A549 (cell line): Measurements from ENCODE around the gene GMPS. TPM values are rescaled to one million over a fixed set of nuclear protein-coding genes. Genes with fewer than 3 reads are reported as not detected.

Experiments used
- ATAC-seq, 2 experiments: fragments of 200-7000 bp in 1 of 2; fragments of >200 bp in 1 of 2; cut with Nextera tagmentation in 1 of 2; cut with Tn5 transposase in 1 of 2; 3 replicates each; pipeline versions ENCODE4 v1.8.0 to v1.9.1; 2018 to 2020; ENCODE audit warnings: mild to moderate bottlenecking in 1 of 2, moderate library complexity in 1 of 2
- CTCF ChIA-PET: fragments of 300-600 bp; sonication (Branson Sonifier 250); formaldehyde crosslinking; extraction: SDS; loops from one replicate; lab custom pipeline; 2021; ENCODE audit warnings: antibody characterized with exemption, inconsistent platforms; lab: Yijun Ruan, JAX
- POLR2A ChIA-PET: fragments of 350-600 bp; formaldehyde crosslinking; extraction: SDS; loops from one replicate; lab custom pipeline; 2021; ENCODE audit warnings: antibody characterized with exemption, inconsistent platforms; lab: Yijun Ruan, JAX
- DNase-seq, 2 experiments: peaks; one replicate each; pipeline versions ENCODE4 v3.0.0 to v3.0.0-alpha.2; 2011 to 2016; ENCODE audit warnings: low read depth in 1 of 2, low spot score in 1 of 2
- FAIRE-seq: peaks from 2 replicates; lab custom pipeline; 2011; peaks lifted over from hg19 to GRCh38; lab: Jason Lieb, UNC
- H3K27ac ChIP-seq, 2 experiments: fragments of >200 bp; sonication (Bioruptor Twin); formaldehyde crosslinking; 3 replicates each; pipeline ENCODE4 v1.5.1; 2016 to 2017
- H3K4me1 ChIP-seq: fragments of >200 bp; sonication (Bioruptor Twin); formaldehyde crosslinking; 3 replicates; pipeline ENCODE4 v1.6.1; 2016
- H3K4me2 ChIP-seq: fragments of >200 bp; sonication (Bioruptor Twin); formaldehyde crosslinking; 3 replicates; pipeline ENCODE4 v1.6.1; 2016
- H3K4me3 ChIP-seq: fragments of >200 bp; sonication (Bioruptor Twin); formaldehyde crosslinking; 3 replicates; pipeline ENCODE4 v1.5.1; 2016
- H3K9me3 ChIP-seq: fragments of >200 bp; sonication (Bioruptor Twin); formaldehyde crosslinking; 3 replicates; pipeline ENCODE4 v1.6.1; 2016
- BHLHE40 ChIP-seq: IDR thresholded peaks from 2 replicates; pipeline ENCODE4 v1.6.1; 2012; ENCODE audit warnings: low read depth, low read length, inconsistent platforms
- CBX8 ChIP-seq: fragments of 200-600 bp; sonication (generic); IDR thresholded peaks from 2 replicates; pipeline ENCODE4 v1.6.1; 2016
- CHD2 ChIP-seq: fragments of 150-350 bp; IDR thresholded peaks from 2 replicates; pipeline ENCODE4 v1.6.1; 2014; ENCODE audit warnings: low read length; ENCODE audit not compliant: partially characterized antibody
- CHD4 ChIP-seq: fragments of 200-600 bp; sonication (generic); IDR thresholded peaks from 2 replicates; pipeline ENCODE4 v1.6.1; 2016; ENCODE audit warnings: antibody characterized with exemption, mild to moderate bottlenecking, borderline replicate concordance
- CTCF ChIP-seq: fragments of >200 bp; sonication (Bioruptor Twin); formaldehyde crosslinking; IDR thresholded peaks from 3 replicates; pipeline ENCODE4 v1.5.1; 2016
- E2F6 ChIP-seq: IDR thresholded peaks from 2 replicates; pipeline ENCODE4 v1.6.1; 2012; ENCODE audit warnings: low read depth, borderline replicate concordance
- EHF ChIP-seq: fragments of 250-450 bp; sonication (Bioruptor Pico); IDR thresholded peaks from 2 replicates; pipeline ENCODE4 v1.5.0; 2020; ENCODE audit warnings: mild to moderate bottlenecking
- ESRRA ChIP-seq: fragments of 150-350 bp; IDR thresholded peaks from 2 replicates; pipeline ENCODE4 v1.6.1; 2014; ENCODE audit warnings: mild to moderate bottlenecking, low read length, borderline replicate concordance
- FOXS1 ChIP-seq: fragments of 250-450 bp; sonication (Bioruptor Pico); IDR thresholded peaks from 2 replicates; pipeline ENCODE4 v1.5.0; 2020; ENCODE audit warnings: mild to moderate bottlenecking, moderate library complexity
- HOXA7 ChIP-seq: fragments of 250-450 bp; sonication (Bioruptor Pico); IDR thresholded peaks from 2 replicates; pipeline ENCODE4 v1.5.0; 2020; ENCODE audit warnings: mild to moderate bottlenecking, moderate library complexity
- JUN ChIP-seq, 2 experiments: fragments of >200 bp; sonication (Bioruptor Twin); formaldehyde crosslinking; IDR thresholded peaks; 2 replicates in 1 of 2; 3 replicates in 1 of 2; pipeline ENCODE4 v1.6.1; 2016 to 2017
- KDM1A ChIP-seq: fragments of 200-600 bp; sonication (generic); IDR thresholded peaks from 2 replicates; pipeline ENCODE4 v1.6.1; 2016; ENCODE audit warnings: low read depth, mild to moderate bottlenecking
- MAZ ChIP-seq: fragments of 150-350 bp; IDR thresholded peaks from 2 replicates; pipeline ENCODE4 v1.6.1; 2014; ENCODE audit warnings: antibody characterized with exemption, low read depth, low read length, borderline replicate concordance
- NR3C1 ChIP-seq: fragments of >200 bp; sonication (Bioruptor Twin); formaldehyde crosslinking; IDR thresholded peaks from 3 replicates; pipeline ENCODE4 v1.6.1; 2017
- PBX3 ChIP-seq: IDR thresholded peaks from 2 replicates; pipeline ENCODE4 v1.6.1; 2012
- POLR2A ChIP-seq: IDR thresholded peaks from 2 replicates; pipeline ENCODE4 v1.6.1; 2012; ENCODE audit warnings: mild to moderate bottlenecking, low read length
- RAD21 ChIP-seq, 2 experiments: fragments of >200 bp in 1 of 2; sonication (Bioruptor Twin) in 1 of 2; formaldehyde crosslinking in 1 of 2; IDR thresholded peaks in 1 of 2; conservative IDR thresholded peaks in 1 of 2; 2 replicates in 1 of 2; 3 replicates in 1 of 2; pipeline ENCODE4 v1.6.1; 2012 to 2018; ENCODE audit warnings: inconsistent platforms in 1 of 2
- TFCP2L1 ChIP-seq: fragments of 250-450 bp; sonication (Bioruptor Pico); IDR thresholded peaks from 2 replicates; pipeline ENCODE4 v1.5.0; 2021; ENCODE audit warnings: mild to moderate bottlenecking
- ZC3H11A ChIP-seq: fragments of 450-650 bp; IDR thresholded peaks from 2 replicates; pipeline ENCODE4 v1.6.1; 2014; ENCODE audit warnings: antibody characterized with exemption, mild to moderate bottlenecking
- ZFP36 ChIP-seq: fragments of 450-650 bp; IDR thresholded peaks from 2 replicates; pipeline ENCODE4 v1.6.1; 2014; ENCODE audit warnings: borderline replicate concordance; ENCODE audit not compliant: partially characterized antibody
- ZNF302 ChIP-seq: fragments of 250-450 bp; sonication (Bioruptor Pico); IDR thresholded peaks from 2 replicates; pipeline ENCODE4 v1.9.0; 2021; ENCODE audit warnings: inconsistent platforms, mild to moderate bottlenecking, moderate library complexity
- ZSCAN20 ChIP-seq: fragments of 250-450 bp; sonication (Bioruptor Pico); IDR thresholded peaks from 2 replicates; pipeline ENCODE4 v1.8.0; 2022; ENCODE audit warnings: mild to moderate bottlenecking, moderate library complexity
- WGBS: methylation state at CpG from one replicate; pipeline ENCODE4 v1.1.6; 2017; ENCODE audit errors: missing lambda C conversion rate; 5-methylcytosine and 5-hydroxymethylcytosine counted together
- polyA plus RNA-seq, 4 experiments: library from polyadenylated mRNA; depleted of rRNA in 3 of 4; stranded (reverse); fragments of >200 nt; fragmentation: RNase III in 1 of 4; extraction: RNeasy Plus Mini Kit Qiagen cat#74134 plus additional on column Dnase treatment in 1 of 4; gene quantifications; 2 replicates in 3 of 4; 3 replicates in 1 of 4; pipeline ENCODE4 v1.2.3, GENCODE V29; 2011 to 2017
- TF ChIP-seq, protein P1 (sequence below): fragments of 150-350 bp; IDR thresholded peaks from 2 replicates; pipeline ENCODE4 v1.6.1; 2014; ENCODE audit warnings: low read depth, mild to moderate bottlenecking, low read length
- TF ChIP-seq, protein P2 (sequence below): IDR thresholded peaks from 2 replicates; pipeline ENCODE4 v1.6.1; 2012

GMPS gene
- polyA plus RNA-seq, 2 of the 4 experiments (the other 2 are of a cell fraction): 74.4 to 114 TPM

- FAIRE-seq (no peak), ATAC-seq (no peak), DNase-seq (no peak)
- no peak overlapping the region for H3K27ac ChIP-seq
- ChIA-PET POLR2A (no interaction called here), CTCF (no interaction called here)
- 87% methylated on average over 2 of the region's 2 CpGs for whole genome bisulfite sequencing
- peaks cover 22% of the 10 kb centered on the region; the same call in 2 of the 3 replicates for H3K4me1 ChIP-seq
- H3K9me3 ChIP-seq: no peaks in the 10 kb centered on the region
- H3K4me3 ChIP-seq: no peak overlapping the region
- TF ChIP-seq JUN (IDR thresholded peaks at IDR 0.05) (no peak), KDM1A (no peak), ZNF302 (no peak), PBX3 (no peak), HOXA7 (CRISPR knock-in tag) (no peak), CHD2 (no peak), NR3C1 (no peak), RAD21 (conservative IDR thresholded peaks at IDR 0.05 in 1 of 2, IDR thresholded peaks at IDR 0.05 in 1 of 2) (no peak), CBX8 (no peak), ZFP36 (no peak), POLR2A (no peak), BHLHE40 (no peak), ZC3H11A (no peak)
- TF ChIP-seq, all 56 proteins: peak for 0
- H3K4me2 ChIP-seq: no peak overlapping the region
Observed at GRCh38 chr3:155876503-155876902, 6.1 kb downstream of the GMPS start.

DNA sequence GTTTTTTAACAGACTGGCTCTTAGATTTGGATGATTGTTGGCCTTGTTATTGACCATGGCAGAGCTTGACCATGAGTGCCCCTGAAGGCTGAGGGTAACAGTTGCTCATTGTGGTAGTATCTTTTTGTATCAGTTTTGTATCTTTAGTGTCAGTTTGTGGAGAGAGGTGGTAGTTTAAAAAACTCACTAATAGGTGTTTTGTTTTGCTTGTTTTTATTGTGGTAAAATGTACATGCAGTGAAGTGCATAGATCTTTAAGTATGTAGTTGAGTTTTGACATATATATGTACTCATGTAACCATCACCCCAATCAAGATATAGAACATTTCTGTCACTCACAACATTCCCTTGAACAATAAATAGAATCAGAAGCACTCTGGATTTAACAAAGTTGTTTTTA, 9.8 kb downstream of the GMPS start:
- FAIRE-seq: no peak
- Histone ChIP-seq H3K4me1 (peaks cover 1% of the 10 kb centered on the region; the same call in 2 of the 3 replicates), H3K9me3 (no peaks in the 10 kb centered on the region), H3K4me2 (no peak overlapping the region), H3K27ac (no peak overlapping the region), H3K4me3 (no peak overlapping the region)
- ChIA-PET CTCF (no interaction called here), POLR2A (no interaction called here)
- TF ChIP-seq BHLHE40 (no peak), ZSCAN20 (CRISPR knock-in tag) (no peak), POLR2A (no peak), FOXS1 (CRISPR knock-in tag) (no peak), EHF (CRISPR knock-in tag) (no peak), KDM1A (no peak), PBX3 (no peak), ESRRA (no peak), TFCP2L1 (CRISPR knock-in tag) (no peak), CHD4 (no peak), CTCF (no peak), E2F6 (no peak), HOXA7 (CRISPR knock-in tag) (no peak), MAZ (no peak)
- TF ChIP-seq, protein P1, sequence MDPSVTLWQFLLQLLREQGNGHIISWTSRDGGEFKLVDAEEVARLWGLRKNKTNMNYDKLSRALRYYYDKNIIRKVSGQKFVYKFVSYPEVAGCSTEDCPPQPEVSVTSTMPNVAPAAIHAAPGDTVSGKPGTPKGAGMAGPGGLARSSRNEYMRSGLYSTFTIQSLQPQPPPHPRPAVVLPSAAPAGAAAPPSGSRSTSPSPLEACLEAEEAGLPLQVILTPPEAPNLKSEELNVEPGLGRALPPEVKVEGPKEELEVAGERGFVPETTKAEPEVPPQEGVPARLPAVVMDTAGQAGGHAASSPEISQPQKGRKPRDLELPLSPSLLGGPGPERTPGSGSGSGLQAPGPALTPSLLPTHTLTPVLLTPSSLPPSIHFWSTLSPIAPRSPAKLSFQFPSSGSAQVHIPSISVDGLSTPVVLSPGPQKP: no peak
- TF ChIP-seq, protein P2, sequence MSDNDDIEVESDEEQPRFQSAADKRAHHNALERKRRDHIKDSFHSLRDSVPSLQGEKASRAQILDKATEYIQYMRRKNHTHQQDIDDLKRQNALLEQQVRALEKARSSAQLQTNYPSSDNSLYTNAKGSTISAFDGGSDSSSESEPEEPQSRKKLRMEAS: no peak
- no peak for DNase-seq
- no peak for ATAC-seq
